ENCODE results near the gene SEPTIN10.

Gene SEPTIN10

DNA sequence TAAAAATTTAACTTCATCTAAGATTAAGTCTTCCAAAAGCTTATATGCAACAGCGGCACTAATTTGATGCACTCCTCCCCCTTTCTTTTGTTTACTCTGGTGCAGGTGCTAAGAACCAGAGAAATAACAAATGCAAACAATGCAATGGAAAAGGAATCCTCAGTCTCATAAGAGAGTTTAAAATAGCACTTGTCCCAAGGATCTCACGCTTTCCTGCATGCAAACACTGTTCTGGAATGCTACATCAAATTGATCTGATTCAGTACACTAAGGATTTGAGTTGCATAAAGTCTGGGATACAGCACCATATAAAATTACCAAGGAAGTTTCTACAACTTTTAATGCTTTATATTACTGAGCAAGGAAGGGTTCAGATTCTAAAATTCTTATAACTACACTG, 50.5 kb downstream of the SEPTIN10 start:
- no peak overlapping the region for H3K4me3 ChIP-seq (ENCODE audit: low read depth in 1 of 2, low read length in 2 of 2)
- no peak overlapping the region for H3K27ac ChIP-seq (ENCODE audit: low read depth, low read length)
- no peaks in the 10 kb centered on the region for H3K9me3 ChIP-seq (ENCODE audit: control insufficient read depth in 1 of 2, low read length in 2 of 2)
- peaks cover 4 to 10% of the 10 kb centered on the region in 2 donors for H3K36me3 ChIP-seq (ENCODE audit: control insufficient read depth in 1 of 2, insufficient read depth in 2 of 2, low read length in 2 of 2)
- H3K9ac ChIP-seq (ENCODE audit: low read depth in 1 of 2, low read length in 2 of 2) = no peak overlapping the region
- H3K4me1 ChIP-seq (ENCODE audit: control insufficient read depth in 1 of 2, insufficient read depth in 2 of 2, low read length in 2 of 2) = peaks cover 0 to under 1% of the 10 kb centered on the region in 2 donors
- no peaks in the 10 kb centered on the region for H3K27me3 ChIP-seq (ENCODE audit: control insufficient read depth in 1 of 2, insufficient read depth in 2 of 2, low read length in 2 of 2)

DNA sequence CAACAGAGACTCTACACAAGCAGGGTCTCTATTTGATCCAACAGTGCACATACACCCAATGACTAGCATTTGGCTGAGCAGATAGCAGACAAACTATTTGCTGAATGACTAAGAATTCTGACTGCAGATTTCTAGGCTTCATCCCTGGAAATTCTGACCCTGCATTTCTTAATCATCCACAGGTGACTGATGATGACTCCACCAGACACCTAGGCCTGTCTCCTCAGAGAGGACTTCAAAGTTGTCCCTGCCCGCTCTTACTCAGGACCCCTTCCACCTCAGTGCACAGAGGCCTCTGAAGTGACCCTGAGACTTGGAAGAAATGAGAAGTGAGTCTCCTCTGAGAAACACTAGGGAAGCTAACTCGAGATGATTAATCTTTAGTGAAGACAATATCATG, 51.3 kb downstream of the SEPTIN10 start:
- Histone ChIP-seq H3K27ac (ENCODE audit: low read depth, low read length) (no peak overlapping the region), H3K4me1 (ENCODE audit: control insufficient read depth in 1 of 2, insufficient read depth in 2 of 2, low read length in 2 of 2) (peaks cover 3 to 7% of the 10 kb centered on the region in 2 donors), H3K9ac (ENCODE audit: low read depth in 1 of 2, low read length in 2 of 2) (no peak overlapping the region), H3K36me3 (ENCODE audit: control insufficient read depth in 1 of 2, insufficient read depth in 2 of 2, low read length in 2 of 2) (peaks cover 4 to 10% of the 10 kb centered on the region in 2 donors), H3K4me3 (ENCODE audit: low read depth in 1 of 2, low read length in 2 of 2) (no peak overlapping the region), H3K9me3 (ENCODE audit: control insufficient read depth in 1 of 2, low read length in 2 of 2) (no peaks in the 10 kb centered on the region), H3K27me3 (ENCODE audit: control insufficient read depth in 1 of 2, insufficient read depth in 2 of 2, low read length in 2 of 2) (no peaks in the 10 kb centered on the region)

DNA sequence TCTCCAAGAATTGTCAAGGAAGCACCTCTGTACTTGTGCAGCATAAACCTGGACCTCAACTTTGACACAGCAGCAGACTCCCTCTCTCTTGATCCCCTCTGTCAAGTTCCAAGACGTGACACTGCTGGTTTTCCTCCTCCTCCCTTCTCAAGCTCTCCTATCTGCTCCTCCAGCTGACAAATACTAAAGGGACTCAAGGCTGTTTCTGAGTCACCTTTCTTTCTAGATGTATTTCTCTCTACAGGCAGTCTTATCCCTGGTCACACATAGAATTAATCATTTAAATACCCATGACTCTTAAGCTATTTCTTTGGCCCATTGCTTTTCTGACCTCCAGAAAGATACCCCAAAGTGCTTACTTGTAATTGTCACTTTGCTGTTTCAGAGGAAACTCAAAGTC, 53.5 kb downstream of the SEPTIN10 start:
- no peaks in the 10 kb centered on the region for H3K27me3 ChIP-seq (ENCODE audit: control insufficient read depth in 1 of 2, insufficient read depth in 2 of 2, low read length in 2 of 2)
- peaks cover 3 to 12% of the 10 kb centered on the region in 2 donors for H3K4me1 ChIP-seq (ENCODE audit: control insufficient read depth in 1 of 2, insufficient read depth in 2 of 2, low read length in 2 of 2)
- no peaks in the 10 kb centered on the region for H3K9me3 ChIP-seq (ENCODE audit: control insufficient read depth in 1 of 2, low read length in 2 of 2)
- no peak overlapping the region for H3K9ac ChIP-seq (ENCODE audit: low read depth in 1 of 2, low read length in 2 of 2)
- H3K36me3 ChIP-seq (ENCODE audit: control insufficient read depth in 1 of 2, insufficient read depth in 2 of 2, low read length in 2 of 2) = peaks cover under 1 to 5% of the 10 kb centered on the region in 2 donors
- H3K27ac ChIP-seq (ENCODE audit: low read depth, low read length) = no peak overlapping the region
- no peak overlapping the region for H3K4me3 ChIP-seq (ENCODE audit: low read depth in 1 of 2, low read length in 2 of 2)

DNA sequence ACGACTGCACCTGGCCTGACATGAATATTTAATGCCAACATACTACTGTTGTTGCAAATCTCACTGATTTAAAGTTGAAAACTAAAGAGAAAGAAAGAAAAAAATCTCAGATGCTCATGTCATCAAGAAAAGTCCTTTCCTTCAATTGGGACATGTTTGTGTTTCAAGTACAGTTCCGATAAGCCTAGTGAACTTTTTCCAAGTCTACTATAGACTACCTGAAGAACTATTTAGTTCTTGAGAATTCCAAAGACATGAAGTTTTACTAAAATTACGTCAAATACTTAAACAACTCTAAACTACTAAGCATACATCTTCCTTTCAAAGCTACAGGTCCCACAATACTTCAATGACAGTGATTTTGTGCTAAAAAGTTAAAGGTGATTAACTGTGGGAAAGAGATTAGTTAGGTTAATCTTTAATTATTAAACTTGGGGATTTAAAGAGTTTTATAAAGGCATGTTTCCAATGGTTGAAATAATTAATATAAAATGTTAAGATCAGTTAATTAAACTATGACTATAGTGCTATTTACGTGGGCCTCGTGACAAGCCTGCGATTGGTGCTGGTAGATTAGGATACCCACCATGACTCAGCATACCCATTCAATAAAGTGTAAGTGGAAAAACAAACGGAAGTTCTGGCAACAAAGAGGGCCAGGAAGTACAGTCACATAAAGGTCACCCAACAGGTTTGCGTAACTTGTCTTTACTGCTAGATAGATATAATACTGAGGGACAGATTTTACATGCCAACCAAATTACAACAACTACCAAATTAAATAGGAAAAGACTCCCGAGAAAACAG, 55.5 kb downstream of the SEPTIN10 start:
- no peaks in the 10 kb centered on the region for H3K9me3 ChIP-seq (ENCODE audit: control insufficient read depth in 1 of 2, low read length in 2 of 2)
- peaks cover 3 to 23% of the 10 kb centered on the region in 2 donors for H3K4me1 ChIP-seq (ENCODE audit: control insufficient read depth in 1 of 2, insufficient read depth in 2 of 2, low read length in 2 of 2)
- no peaks in the 10 kb centered on the region for H3K27me3 ChIP-seq (ENCODE audit: control insufficient read depth in 1 of 2, insufficient read depth in 2 of 2, low read length in 2 of 2)
- H3K9ac ChIP-seq (ENCODE audit: low read depth in 1 of 2, low read length in 2 of 2) = no peak overlapping the region
- H3K27ac ChIP-seq (ENCODE audit: low read depth, low read length) = no peak overlapping the region
- H3K4me3 ChIP-seq (ENCODE audit: low read depth in 1 of 2, low read length in 2 of 2) = no peak overlapping the region
- H3K36me3 ChIP-seq (ENCODE audit: control insufficient read depth in 1 of 2, insufficient read depth in 2 of 2, low read length in 2 of 2) = peaks cover 0 to 2% of the 10 kb centered on the region in 2 donors

DNA sequence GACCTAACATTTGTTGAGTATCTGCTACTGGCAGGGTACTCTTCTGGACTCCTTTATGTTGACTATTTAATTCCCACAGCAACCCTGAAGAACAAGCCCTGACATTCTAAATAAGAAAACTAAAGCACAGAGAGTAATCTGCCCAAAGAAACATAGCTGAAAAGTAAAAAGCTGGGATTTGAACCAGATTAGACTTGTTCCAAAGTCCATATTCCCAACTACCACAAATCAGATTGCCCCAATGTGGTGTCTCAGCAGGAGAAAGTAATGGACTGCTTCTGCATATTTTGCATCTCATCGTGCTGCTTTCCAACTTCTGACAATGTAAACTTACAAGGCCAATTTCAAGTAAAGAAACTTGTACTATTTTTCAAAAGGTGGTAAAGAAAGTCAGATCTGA, 56.5 kb downstream of the SEPTIN10 start:
- Histone ChIP-seq H3K4me3 (ENCODE audit: low read depth in 1 of 2, low read length in 2 of 2) (no peak overlapping the region), H3K27ac (ENCODE audit: low read depth, low read length) (no peak overlapping the region), H3K4me1 (ENCODE audit: control insufficient read depth in 1 of 2, insufficient read depth in 2 of 2, low read length in 2 of 2) (peaks cover 3 to 23% of the 10 kb centered on the region in 2 donors), H3K36me3 (ENCODE audit: control insufficient read depth in 1 of 2, insufficient read depth in 2 of 2, low read length in 2 of 2) (peaks cover 0 to 2% of the 10 kb centered on the region in 2 donors), H3K9ac (ENCODE audit: low read depth in 1 of 2, low read length in 2 of 2) (no peak overlapping the region), H3K27me3 (ENCODE audit: control insufficient read depth in 1 of 2, insufficient read depth in 2 of 2, low read length in 2 of 2) (no peaks in the 10 kb centered on the region), H3K9me3 (ENCODE audit: control insufficient read depth in 1 of 2, low read length in 2 of 2) (no peaks in the 10 kb centered on the region)

DNA sequence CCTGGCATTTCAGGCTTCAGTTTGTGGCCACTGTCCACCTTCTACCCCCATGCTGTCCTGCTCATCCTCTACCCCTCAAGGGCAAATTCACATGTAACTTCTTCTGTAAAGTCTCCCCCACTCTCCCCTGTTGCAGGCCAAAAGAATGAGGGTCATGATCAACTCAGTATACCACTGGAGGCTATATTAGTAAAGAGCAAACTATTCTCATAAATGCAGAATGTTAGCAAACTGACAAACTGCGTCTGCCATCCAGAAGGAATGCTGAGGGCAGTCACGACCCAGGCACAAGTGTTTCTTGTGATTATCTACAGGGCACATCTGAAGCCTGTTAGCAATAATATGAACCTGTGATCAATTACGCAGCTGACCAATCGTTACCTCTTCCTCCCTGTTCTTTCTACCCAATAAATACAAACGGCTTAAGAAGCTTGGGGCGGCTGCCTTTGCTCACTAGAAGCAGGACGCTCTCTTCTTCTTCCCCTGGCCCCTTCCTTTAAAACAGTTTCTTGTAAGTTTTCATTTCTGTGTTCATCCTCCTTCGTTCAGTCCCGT, 58.3 kb downstream of the SEPTIN10 start:
- Histone ChIP-seq H3K27me3 (ENCODE audit: control insufficient read depth in 1 of 2, insufficient read depth in 2 of 2, low read length in 2 of 2) (no peaks in the 10 kb centered on the region), H3K27ac (ENCODE audit: low read depth, low read length) (no peak overlapping the region), H3K4me1 (ENCODE audit: control insufficient read depth in 1 of 2, insufficient read depth in 2 of 2, low read length in 2 of 2) (peaks cover 3 to 23% of the 10 kb centered on the region in 2 donors), H3K9me3 (ENCODE audit: control insufficient read depth in 1 of 2, low read length in 2 of 2) (no peaks in the 10 kb centered on the region), H3K36me3 (ENCODE audit: control insufficient read depth in 1 of 2, insufficient read depth in 2 of 2, low read length in 2 of 2) (peaks cover 0 to 3% of the 10 kb centered on the region in 2 donors), H3K4me3 (ENCODE audit: low read depth in 1 of 2, low read length in 2 of 2) (no peak overlapping the region), H3K9ac (ENCODE audit: low read depth in 1 of 2, low read length in 2 of 2) (no peak overlapping the region)

DNA sequence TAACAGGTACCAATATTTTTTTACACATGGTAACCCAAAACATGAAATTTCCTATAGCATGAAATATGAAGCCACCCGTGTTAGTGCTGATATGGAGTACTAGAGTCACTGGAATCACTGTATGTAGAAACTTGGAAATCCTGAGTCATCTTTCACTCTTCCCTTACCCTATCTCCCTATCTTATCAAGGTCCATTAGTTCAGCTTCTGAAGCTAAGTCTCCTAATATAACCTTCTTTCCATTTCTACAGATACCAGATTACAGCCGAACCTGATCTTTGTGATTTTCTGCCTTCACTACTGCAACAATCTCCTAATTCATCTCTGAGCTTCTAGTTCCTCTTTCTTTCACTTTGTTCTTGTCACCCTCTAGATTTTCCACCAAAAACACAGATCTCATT, 59.0 kb downstream of the SEPTIN10 start:
- no peak overlapping the region for H3K27ac ChIP-seq (ENCODE audit: low read depth, low read length)
- H3K9ac ChIP-seq (ENCODE audit: low read depth in 1 of 2, low read length in 2 of 2) = no peak overlapping the region
- peaks cover 0 to 3% of the 10 kb centered on the region in 2 donors for H3K36me3 ChIP-seq (ENCODE audit: control insufficient read depth in 1 of 2, insufficient read depth in 2 of 2, low read length in 2 of 2)
- no peak overlapping the region for H3K4me3 ChIP-seq (ENCODE audit: low read depth in 1 of 2, low read length in 2 of 2)
- no peaks in the 10 kb centered on the region for H3K9me3 ChIP-seq (ENCODE audit: control insufficient read depth in 1 of 2, low read length in 2 of 2)
- H3K4me1 ChIP-seq (ENCODE audit: control insufficient read depth in 1 of 2, insufficient read depth in 2 of 2, low read length in 2 of 2) = peaks cover 3 to 23% of the 10 kb centered on the region in 2 donors
- H3K27me3 ChIP-seq (ENCODE audit: control insufficient read depth in 1 of 2, insufficient read depth in 2 of 2, low read length in 2 of 2) = no peaks in the 10 kb centered on the region

DNA sequence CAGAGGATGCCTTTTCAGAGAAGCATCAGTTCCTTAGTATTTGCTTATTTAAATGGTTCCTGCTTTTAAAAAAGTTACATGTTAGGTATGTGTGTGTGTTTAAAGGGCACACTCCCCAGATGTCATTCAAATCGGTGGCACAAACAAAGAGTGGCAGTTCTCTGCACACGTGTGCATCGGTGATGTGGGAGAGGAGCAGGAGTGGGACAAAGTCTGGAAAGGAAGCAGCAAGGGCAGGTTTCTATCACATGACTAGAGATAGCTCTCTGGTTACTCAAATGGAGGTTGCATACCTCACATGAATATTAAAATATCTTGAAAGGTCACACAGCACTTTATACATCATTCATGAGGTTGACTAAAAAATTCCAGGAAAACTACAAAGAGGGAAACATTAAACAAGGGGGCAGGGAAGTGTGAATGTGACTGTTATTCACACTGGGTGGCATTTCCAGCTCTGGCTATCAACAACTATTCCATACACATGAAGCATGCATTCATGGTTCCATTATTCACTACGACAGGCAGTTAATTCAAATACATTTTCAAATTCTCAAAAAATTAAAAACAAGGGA, 64.7 kb downstream of the SEPTIN10 start:
- Histone ChIP-seq H3K9ac (ENCODE audit: low read depth in 1 of 2, low read length in 2 of 2) (no peak overlapping the region), H3K4me3 (ENCODE audit: low read depth in 1 of 2, low read length in 2 of 2) (no peak overlapping the region), H3K4me1 (ENCODE audit: control insufficient read depth in 1 of 2, insufficient read depth in 2 of 2, low read length in 2 of 2) (no peaks in the 10 kb centered on the region), H3K9me3 (ENCODE audit: control insufficient read depth in 1 of 2, low read length in 2 of 2) (no peaks in the 10 kb centered on the region), H3K27me3 (ENCODE audit: control insufficient read depth in 1 of 2, insufficient read depth in 2 of 2, low read length in 2 of 2) (no peaks in the 10 kb centered on the region), H3K36me3 (ENCODE audit: control insufficient read depth in 1 of 2, insufficient read depth in 2 of 2, low read length in 2 of 2) (peaks cover 4 to 6% of the 10 kb centered on the region in 2 donors), H3K27ac (ENCODE audit: low read depth, low read length) (no peak overlapping the region)

DNA sequence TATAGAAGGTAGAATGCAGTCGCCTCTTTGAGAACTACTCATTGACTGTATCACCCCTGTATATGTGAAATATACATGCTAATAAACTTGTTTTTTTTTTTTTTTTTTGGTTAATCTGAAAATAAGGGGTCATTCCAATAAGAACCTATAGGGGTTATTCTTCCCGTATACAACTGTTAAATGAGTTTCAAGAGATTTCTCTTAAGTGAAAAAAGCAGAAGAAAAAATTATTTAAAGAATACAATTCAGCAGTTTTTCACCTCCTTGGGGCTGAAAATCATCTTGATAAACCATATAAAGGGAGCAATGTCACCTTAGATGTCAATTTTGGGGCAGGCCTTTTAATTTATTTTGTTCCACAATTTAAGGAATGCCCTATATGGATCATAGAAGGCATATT, 66.5 kb downstream of the SEPTIN10 start:
- Histone ChIP-seq H3K4me1 (ENCODE audit: control insufficient read depth in 1 of 2, insufficient read depth in 2 of 2, low read length in 2 of 2) (no peaks in the 10 kb centered on the region), H3K27me3 (ENCODE audit: control insufficient read depth in 1 of 2, insufficient read depth in 2 of 2, low read length in 2 of 2) (no peaks in the 10 kb centered on the region), H3K27ac (ENCODE audit: low read depth, low read length) (no peak overlapping the region), H3K4me3 (ENCODE audit: low read depth in 1 of 2, low read length in 2 of 2) (no peak overlapping the region), H3K36me3 (ENCODE audit: control insufficient read depth in 1 of 2, insufficient read depth in 2 of 2, low read length in 2 of 2) (peaks cover 4% of the 10 kb centered on the region in 2 donors), H3K9ac (ENCODE audit: low read depth in 1 of 2, low read length in 2 of 2) (no peak overlapping the region), H3K9me3 (ENCODE audit: control insufficient read depth in 1 of 2, low read length in 2 of 2) (no peaks in the 10 kb centered on the region)

Measured in duodenal mucosa (tissue), 2 donors.